Inflammatory macrophage treated with lipopolysaccharide for 4 hours (primary cell): Measurements from ENCODE around the gene FEZF1.

Source experiments
- DNase-seq: peaks from one replicate; pipeline ENCODE4 v3.0.0-alpha.2; 2020

FEZF1 gene

GRCh38 chr7:122261442-122261841 lies 43.1 kb downstream of the FEZF1 start:
- no peak for DNase-seq

- no peak for DNase-seq
These were observed 43.5 kb downstream of the FEZF1 start for GRCh38 chr7:122261016-122261415.

- no peak for DNase-seq
These were observed 44.2 kb downstream of the FEZF1 start for GRCh38 chr7:122260336-122260735.

GRCh38 chr7:122258971-122259370 lies 45.6 kb downstream of the FEZF1 start:
- DNase-seq, result no peak

GRCh38 chr7:122257056-122257455 lies 47.5 kb downstream of the FEZF1 start:
- no peak for DNase-seq

- no peak for DNase-seq
These were observed 48.5 kb downstream of the FEZF1 start for GRCh38 chr7:122256046-122256445.

- DNase-seq, result no peak
These were observed 49.1 kb downstream of the FEZF1 start for GRCh38 chr7:122255454-122255853.
